Fibroblast of lung (primary cell): ENCODE measurements around the gene FCSK. TPM values are rescaled to one million over a fixed set of nuclear protein-coding genes. Genes with fewer than 3 reads are reported as not detected.

Experiments used
- DNase-seq, 2 donors: peaks; one replicate each; pipeline versions ENCODE4 v3.0.0 to v3.0.0-alpha.2; 2010; ENCODE audit warnings: low read depth in 2 of 2
- H2AFZ ChIP-seq: 2 replicates; pipeline ENCODE4 v1.5.1; 2012; ENCODE audit warnings: low read length, control low read depth, inconsistent platforms
- H3K27ac ChIP-seq: 2 replicates; pipeline ENCODE4 v1.5.1; 2011; ENCODE audit warnings: low read length, control low read depth; ENCODE audit not compliant: insufficient read depth
- H3K27me3 ChIP-seq: 2 replicates; pipeline ENCODE4 v1.5.1; 2011; ENCODE audit warnings: mild to moderate bottlenecking, low read length; ENCODE audit not compliant: control insufficient read depth, insufficient read depth
- H3K36me3 ChIP-seq: 2 replicates; pipeline ENCODE4 v1.5.1; 2011; ENCODE audit warnings: low read length; ENCODE audit not compliant: control insufficient read depth, insufficient read depth
- H3K4me1 ChIP-seq: 2 replicates; pipeline ENCODE4 v1.5.1; 2011; ENCODE audit warnings: low read length; ENCODE audit not compliant: control insufficient read depth, insufficient read depth; ENCODE audit errors: extremely low read depth
- H3K4me2 ChIP-seq: 2 replicates; pipeline ENCODE4 v1.5.1; 2011; ENCODE audit warnings: low read length, control low read depth; ENCODE audit not compliant: insufficient read depth; ENCODE audit errors: extremely low read depth
- H3K4me3 ChIP-seq, 4 experiments: fragments of 200-600 bp in 1 of 4; sonication (generic) in 1 of 4; replicated peaks in 1 of 4; 2 replicates each; pipeline ENCODE4 v1.5.1; 2011 to 2016; ENCODE audit warnings: low read length in 4 of 4, low read depth in 3 of 4, mild to moderate bottlenecking in 3 of 4, control low read depth in 2 of 4, inconsistent platforms in 1 of 4, mixed read lengths in 1 of 4; ENCODE audit not compliant: insufficient read depth in 1 of 4; ENCODE audit errors: control extremely low read depth in 1 of 4
- H3K79me2 ChIP-seq: 2 replicates; pipeline ENCODE4 v1.5.1; 2012; ENCODE audit warnings: mild to moderate bottlenecking, low read length, inconsistent platforms; ENCODE audit not compliant: control insufficient read depth, insufficient read depth
- H3K9ac ChIP-seq: 2 replicates; pipeline ENCODE4 v1.5.1; 2011; ENCODE audit warnings: mild to moderate bottlenecking, low read length, control low read depth; ENCODE audit not compliant: insufficient read depth
- H3K9me3 ChIP-seq: 2 replicates; pipeline ENCODE4 v1.5.1; 2012; ENCODE audit warnings: low read depth, low read length; ENCODE audit not compliant: control insufficient read depth, insufficient read depth
- H4K20me1 ChIP-seq: 2 replicates; pipeline ENCODE4 v1.5.1; 2011; ENCODE audit warnings: low read length; ENCODE audit not compliant: control insufficient read depth, insufficient read depth; ENCODE audit errors: extremely low read depth
- EZH2 ChIP-seq: IDR thresholded peaks from 2 replicates; pipeline ENCODE4 v1.5.1; 2012; ENCODE audit warnings: low read length, control low read depth, mild to moderate bottlenecking; ENCODE audit errors: missing control alignments
- polyA plus RNA-seq, 2 donors: library from polyadenylated mRNA; depleted of rRNA in 1 of 2; stranded (reverse) in 1 of 2; unstranded in 1 of 2; fragments of >200 nt; gene quantifications; 2 replicates each; pipeline ENCODE4 v1.2.1, GENCODE V29; 2011 to 2012; ENCODE audit warnings: missing spikeins in 1 of 2
- total RNA-seq: library from RNA; depleted of rRNA; stranded (reverse); fragments of >200 nt; gene quantifications from 2 replicates; pipeline ENCODE4 v1.2.1, GENCODE V29; 2014
- TF ChIP-seq, protein P1 (sequence below), 2 donors: IDR thresholded peaks in 1 of 2; conservative IDR thresholded peaks in 1 of 2; 1 replicate in 1 of 2; 2 replicates in 1 of 2; pipeline ENCODE4 v1.5.1; 2011 to 2012; ENCODE audit warnings: low read length in 2 of 2, control low read depth in 1 of 2, inconsistent platforms in 1 of 2, low read depth in 1 of 2, mild to moderate bottlenecking in 1 of 2

The FCSK gene
- total and polyA plus RNA-seq, 2 donors (not counting 1 experiment from before 2014, with no cell fraction given) = 4.9 to 13.5 TPM

DNA sequence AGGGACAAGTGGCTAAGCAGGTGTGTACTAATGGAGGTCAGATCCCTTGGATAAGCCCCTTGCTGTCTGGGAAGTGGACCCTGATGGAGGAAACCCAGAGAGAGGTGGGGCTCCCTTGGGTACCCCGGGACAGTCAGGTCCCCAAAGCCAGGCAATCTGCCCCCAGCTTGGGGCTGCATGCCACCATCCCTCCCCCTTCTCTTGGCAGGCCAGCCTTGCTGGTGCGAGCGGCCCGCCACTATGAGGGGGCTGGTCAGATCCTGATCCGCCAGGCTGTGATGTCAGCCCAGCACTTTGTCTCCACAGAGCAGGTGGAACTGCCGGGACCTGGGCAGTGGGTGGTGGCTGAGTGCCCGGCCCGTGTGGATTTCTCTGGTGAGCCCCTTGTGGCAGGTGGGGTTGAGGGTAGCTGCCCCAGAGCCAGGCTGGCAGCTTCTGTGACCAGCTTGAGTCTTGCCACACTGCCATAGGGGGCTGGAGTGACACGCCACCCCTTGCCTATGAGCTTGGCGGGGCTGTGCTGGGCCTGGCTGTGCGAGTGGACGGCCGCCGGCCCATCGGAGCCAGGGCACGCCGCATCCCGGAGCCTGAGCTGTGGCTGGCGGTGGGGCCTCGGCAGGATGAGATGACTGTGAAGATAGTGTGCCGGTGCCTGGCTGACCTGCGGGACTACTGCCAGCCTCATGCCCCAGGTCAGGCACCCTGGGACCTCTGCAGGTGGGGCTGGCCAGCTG lies 20.1 kb downstream of the FCSK start:
- H3K9ac ChIP-seq = no peak overlapping the region
- H3K27ac ChIP-seq = no peak overlapping the region
- H4K20me1 ChIP-seq = no peaks in the 10 kb centered on the region
- peaks cover 9% of the 10 kb centered on the region for H3K36me3 ChIP-seq
- no peaks in the 10 kb centered on the region for H3K79me2 ChIP-seq
- H2AFZ ChIP-seq = no peak overlapping the region
- H3K27me3 ChIP-seq = no peaks in the 10 kb centered on the region
- H3K4me2 ChIP-seq = no peak overlapping the region
- no peaks in the 10 kb centered on the region for H3K9me3 ChIP-seq
- no peak for DNase-seq
- no peak overlapping the region for H3K4me3 ChIP-seq
- H3K4me1 ChIP-seq = peaks cover 18% of the 10 kb centered on the region
- TF ChIP-seq, protein P1, sequence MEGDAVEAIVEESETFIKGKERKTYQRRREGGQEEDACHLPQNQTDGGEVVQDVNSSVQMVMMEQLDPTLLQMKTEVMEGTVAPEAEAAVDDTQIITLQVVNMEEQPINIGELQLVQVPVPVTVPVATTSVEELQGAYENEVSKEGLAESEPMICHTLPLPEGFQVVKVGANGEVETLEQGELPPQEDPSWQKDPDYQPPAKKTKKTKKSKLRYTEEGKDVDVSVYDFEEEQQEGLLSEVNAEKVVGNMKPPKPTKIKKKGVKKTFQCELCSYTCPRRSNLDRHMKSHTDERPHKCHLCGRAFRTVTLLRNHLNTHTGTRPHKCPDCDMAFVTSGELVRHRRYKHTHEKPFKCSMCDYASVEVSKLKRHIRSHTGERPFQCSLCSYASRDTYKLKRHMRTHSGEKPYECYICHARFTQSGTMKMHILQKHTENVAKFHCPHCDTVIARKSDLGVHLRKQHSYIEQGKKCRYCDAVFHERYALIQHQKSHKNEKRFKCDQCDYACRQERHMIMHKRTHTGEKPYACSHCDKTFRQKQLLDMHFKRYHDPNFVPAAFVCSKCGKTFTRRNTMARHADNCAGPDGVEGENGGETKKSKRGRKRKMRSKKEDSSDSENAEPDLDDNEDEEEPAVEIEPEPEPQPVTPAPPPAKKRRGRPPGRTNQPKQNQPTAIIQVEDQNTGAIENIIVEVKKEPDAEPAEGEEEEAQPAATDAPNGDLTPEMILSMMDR (conservative IDR thresholded peaks at IDR 0.05 in 1 of 2, IDR thresholded peaks at IDR 0.05 in 1 of 2; ENCODE audit: low read depth in 1 of 2, low read length in 2 of 2) = no peak
- no peak for TF ChIP-seq EZH2

- H3K27me3 ChIP-seq = no peaks in the 10 kb centered on the region
- no peak overlapping the region for H3K4me3 ChIP-seq
- H4K20me1 ChIP-seq = no peaks in the 10 kb centered on the region
- no peak overlapping the region for H3K9ac ChIP-seq
- H3K4me2 ChIP-seq = no peak overlapping the region
- H3K79me2 ChIP-seq = no peaks in the 10 kb centered on the region
- H3K4me1 ChIP-seq = peaks cover 18% of the 10 kb centered on the region
- TF ChIP-seq, protein P1 (conservative IDR thresholded peaks at IDR 0.05 in 1 of 2, IDR thresholded peaks at IDR 0.05 in 1 of 2; ENCODE audit: low read depth in 1 of 2, low read length in 2 of 2) = no peak
- no peak for TF ChIP-seq EZH2
- no peak overlapping the region for H3K27ac ChIP-seq
- H2AFZ ChIP-seq = no peak overlapping the region
- no peaks in the 10 kb centered on the region for H3K9me3 ChIP-seq
- no peak for DNase-seq
- H3K36me3 ChIP-seq = peaks cover 12% of the 10 kb centered on the region
These were observed 20.9 kb downstream of the FCSK start for GRCh38 chr16:70475054-70475871.

DNA sequence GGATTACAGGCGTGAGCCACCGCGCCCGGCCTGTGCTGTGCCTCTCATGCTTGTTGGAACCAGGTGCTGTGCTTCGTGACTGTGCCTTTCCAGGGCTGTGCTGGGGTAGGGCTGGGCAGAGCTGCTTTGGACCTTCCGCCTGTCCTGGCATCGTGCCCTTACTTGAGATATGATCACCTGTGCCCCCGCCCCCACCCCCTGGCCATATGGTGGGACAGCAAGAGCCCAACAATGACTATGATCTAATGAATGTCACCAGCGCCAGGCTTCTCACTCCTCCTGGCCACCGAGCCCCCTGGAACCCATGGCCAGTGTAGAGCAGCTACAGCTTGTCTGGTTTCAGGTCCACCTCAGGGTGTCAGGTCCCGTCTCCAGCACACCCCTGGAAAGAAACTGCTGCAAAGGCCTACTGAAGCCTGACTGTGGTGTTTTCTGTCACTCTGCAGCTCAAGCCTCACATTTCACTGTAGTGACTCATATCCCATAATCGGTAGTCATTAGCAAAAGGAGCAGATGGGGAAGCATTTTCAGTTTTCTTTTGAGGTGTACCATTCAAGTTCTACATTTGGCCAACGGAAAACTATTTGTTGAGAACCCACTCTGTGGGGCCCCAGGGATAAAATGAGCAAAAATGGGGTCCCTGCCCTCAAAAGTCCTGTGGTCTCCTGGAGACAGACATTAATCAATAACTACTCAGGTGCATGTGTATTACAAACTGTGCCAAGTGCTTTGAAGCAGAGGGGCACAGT lies 22.1 kb downstream of the FCSK start:
- no peak for TF ChIP-seq EZH2
- TF ChIP-seq, protein P1 (conservative IDR thresholded peaks at IDR 0.05 in 1 of 2, IDR thresholded peaks at IDR 0.05 in 1 of 2; ENCODE audit: low read depth in 1 of 2, low read length in 2 of 2) = no peak
- Histone ChIP-seq H3K36me3 (peaks cover 18% of the 10 kb centered on the region), H3K9me3 (no peaks in the 10 kb centered on the region), H3K79me2 (no peaks in the 10 kb centered on the region), H2AFZ (no peak overlapping the region), H3K27ac (peak overlapping the region; percentile 36), H3K4me1 (peaks cover 18% of the 10 kb centered on the region), H3K9ac (no peak overlapping the region), H4K20me1 (no peaks in the 10 kb centered on the region), H3K4me2 (peak overlapping the region; percentile 54), H3K27me3 (no peaks in the 10 kb centered on the region), H3K4me3 (no peak overlapping the region)
- peak; percentile 81 to 85 for DNase-seq
